ENCODE data around the gene SNN. TPM values are rescaled to one million over a fixed set of nuclear protein-coding genes. Genes with fewer than 3 reads are reported as not detected.

The SNN gene
- polyA plus RNA-seq, 3 donors from 2014 or later, result 2.4 to 11.1 (median 4.9) TPM

GRCh38 chr16:11629071-11630030 lies 38.9 kb upstream of the SNN start:
- DNase-seq, result no peak

DNA sequence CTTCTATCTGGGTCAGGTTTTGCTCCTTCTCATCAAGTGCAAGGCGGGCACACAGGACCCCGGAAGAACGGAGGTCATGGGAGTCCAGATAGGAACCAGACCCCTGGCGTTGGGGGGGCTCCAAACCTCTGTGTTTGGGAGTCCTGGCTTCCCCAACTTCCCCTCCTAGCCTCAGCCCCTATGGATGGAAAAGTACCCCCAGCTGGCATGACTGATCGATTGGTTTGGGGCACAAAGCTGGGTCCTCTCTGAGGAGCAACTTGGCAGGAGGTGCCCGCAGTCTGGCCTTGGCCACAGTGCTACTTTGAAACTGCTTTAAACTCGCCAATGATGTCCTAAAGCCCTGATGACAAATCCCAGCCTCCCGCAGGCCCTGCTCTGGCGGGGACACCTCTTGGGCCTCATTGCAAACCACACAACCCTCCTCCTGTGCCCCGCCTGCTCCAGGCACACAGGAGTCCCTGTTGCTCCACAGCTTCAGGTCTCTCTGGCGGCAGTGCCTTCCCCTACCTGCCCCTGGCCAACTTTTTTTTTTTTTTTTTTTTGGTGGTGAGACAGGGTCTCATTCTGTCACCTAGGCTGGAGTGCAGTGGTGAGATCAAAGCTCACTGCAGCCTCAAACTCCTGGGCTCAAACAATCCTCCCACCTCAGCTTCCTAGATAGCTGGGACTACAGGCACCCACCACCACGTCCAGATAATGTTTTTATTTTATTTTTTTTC lies 38.0 kb upstream of the SNN start:
- no peak for DNase-seq
- Mint-ChIP-seq H3K36me3 (no peaks in the 10 kb centered on the region), H3K27me3 (ENCODE audit: low read depth in 3 of 3) (peaks cover 0 to 3% (median 2%) of the 10 kb centered on the region in 3 donors), H3K4me3 (no peak overlapping the region), H3K4me1 (peaks cover 8 to 24% of the 10 kb centered on the region in 2 donors), H3K27ac (peak overlapping the region in 1 of 6 donors; percentile 31), H3K9me3 (no peaks in the 10 kb centered on the region)

More at GRCh38 chr16:11629071-11630030, 38.9 kb upstream of the SNN start:
- Mint-ChIP-seq H3K9me3 (no peaks in the 10 kb centered on the region), H3K36me3 (no peaks in the 10 kb centered on the region), H3K4me3 (peak overlapping the region in 1 of 5 donors; percentile 12), H3K4me1 (peaks cover 16 to 32% of the 10 kb centered on the region in 2 donors), H3K27me3 (ENCODE audit: low read depth in 3 of 3) (peaks cover 0 to 5% (median 2%) of the 10 kb centered on the region in 3 donors), H3K27ac (peak overlapping the region in 4 of 6 donors; percentile 3 to 73 (median 32))

DNA sequence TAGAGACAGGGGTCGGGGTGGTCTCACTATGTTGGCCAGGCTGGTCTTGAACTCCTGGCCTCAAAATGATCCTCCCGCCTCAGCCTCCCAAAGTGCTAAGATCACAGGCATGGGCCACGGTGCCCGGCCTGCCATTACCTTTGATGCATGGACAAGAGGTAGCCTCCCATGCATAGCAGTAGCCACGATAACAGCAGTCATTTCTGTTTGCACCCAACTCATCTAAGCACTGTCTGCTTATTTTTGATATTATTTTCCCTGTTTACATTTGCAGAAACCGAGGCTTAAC lies 37.5 kb upstream of the SNN start:
- H3K36me3 Mint-ChIP-seq, result no peaks in the 10 kb centered on the region
- H3K27ac Mint-ChIP-seq, result peak overlapping the region in 1 of 6 donors; percentile 31
- no peak for DNase-seq
- H3K4me1 Mint-ChIP-seq, result peaks cover 3 to 19% of the 10 kb centered on the region in 2 donors
- peaks cover 0 to 3% (median 1%) of the 10 kb centered on the region in 3 donors for H3K27me3 Mint-ChIP-seq (ENCODE audit: low read depth in 3 of 3)
- no peak overlapping the region for H3K4me3 Mint-ChIP-seq
- H3K9me3 Mint-ChIP-seq, result no peaks in the 10 kb centered on the region

DNA sequence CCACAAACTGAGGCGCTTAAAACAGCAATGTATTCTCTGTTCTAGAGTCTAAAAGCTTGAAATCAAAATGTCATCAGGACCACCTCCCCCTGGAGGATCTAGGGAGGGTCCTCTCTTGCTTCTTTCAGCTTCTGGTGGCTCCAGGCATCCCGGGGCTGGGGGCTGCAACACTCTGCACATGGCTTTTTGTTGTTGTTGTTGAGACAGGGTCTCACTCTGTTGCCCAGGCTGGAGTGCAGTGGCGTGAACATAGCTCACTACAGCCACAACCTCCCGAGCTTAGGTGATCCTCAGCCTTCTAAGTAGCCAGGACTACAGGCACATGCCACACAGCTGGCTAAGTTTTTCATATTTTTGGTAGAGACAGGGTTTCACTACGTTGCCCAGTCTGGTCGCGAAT lies 37.0 kb upstream of the SNN start:
- H3K4me1 Mint-ChIP-seq, result peaks cover 1 to 19% of the 10 kb centered on the region in 2 donors
- no peaks in the 10 kb centered on the region for H3K9me3 Mint-ChIP-seq
- no peak for DNase-seq
- no peak overlapping the region for H3K27ac Mint-ChIP-seq
- H3K36me3 Mint-ChIP-seq, result no peaks in the 10 kb centered on the region
- H3K27me3 Mint-ChIP-seq (ENCODE audit: low read depth in 3 of 3), result peaks cover 0 to 5% (median 0%) of the 10 kb centered on the region in 3 donors
- no peak overlapping the region for H3K4me3 Mint-ChIP-seq

DNA sequence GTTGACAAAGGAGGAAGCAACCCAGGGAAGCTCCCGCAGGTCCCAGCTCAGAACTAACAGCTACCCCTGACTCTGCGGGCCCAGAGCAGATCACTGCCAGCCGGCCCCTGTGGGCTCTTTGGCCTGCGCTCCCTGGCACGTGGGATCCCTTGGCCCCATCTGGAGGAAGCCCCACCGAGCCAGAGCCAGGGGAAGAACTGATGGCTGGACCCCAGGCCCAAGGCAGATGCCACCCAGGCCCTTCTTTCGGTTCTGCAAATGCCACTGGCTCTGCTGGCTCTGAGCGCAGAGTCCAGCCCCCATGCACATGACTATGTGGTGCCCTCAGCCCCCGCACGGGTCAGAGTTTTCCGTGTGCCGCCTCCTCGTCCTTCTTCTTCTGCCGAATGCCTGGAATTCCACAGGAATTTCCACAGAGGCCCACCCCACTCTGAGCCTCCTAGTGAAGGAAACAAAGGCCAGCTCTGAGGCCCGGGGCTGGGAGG lies 35.8 kb upstream of the SNN start:
- peak overlapping the region in 1 of 6 donors; percentile 24 for H3K27ac Mint-ChIP-seq
- H3K27me3 Mint-ChIP-seq (ENCODE audit: low read depth in 3 of 3), result peaks cover 0 to 3% (median 2%) of the 10 kb centered on the region in 3 donors
- H3K4me1 Mint-ChIP-seq, result peaks cover 1 to 21% of the 10 kb centered on the region in 2 donors
- H3K36me3 Mint-ChIP-seq, result no peaks in the 10 kb centered on the region
- no peaks in the 10 kb centered on the region for H3K9me3 Mint-ChIP-seq
- H3K4me3 Mint-ChIP-seq, result no peak overlapping the region
- DNase-seq, result no peak

GRCh38 chr16:11633113-11633512 lies 35.1 kb upstream of the SNN start:
- Mint-ChIP-seq H3K27ac (peak overlapping the region in 1 of 6 donors; percentile 31), H3K4me1 (peaks cover under 1 to 21% of the 10 kb centered on the region in 2 donors), H3K36me3 (no peaks in the 10 kb centered on the region), H3K27me3 (ENCODE audit: low read depth in 3 of 3) (peaks cover 0 to 3% (median 2%) of the 10 kb centered on the region in 3 donors), H3K4me3 (no peak overlapping the region), H3K9me3 (no peaks in the 10 kb centered on the region)
- no peak for DNase-seq

DNA sequence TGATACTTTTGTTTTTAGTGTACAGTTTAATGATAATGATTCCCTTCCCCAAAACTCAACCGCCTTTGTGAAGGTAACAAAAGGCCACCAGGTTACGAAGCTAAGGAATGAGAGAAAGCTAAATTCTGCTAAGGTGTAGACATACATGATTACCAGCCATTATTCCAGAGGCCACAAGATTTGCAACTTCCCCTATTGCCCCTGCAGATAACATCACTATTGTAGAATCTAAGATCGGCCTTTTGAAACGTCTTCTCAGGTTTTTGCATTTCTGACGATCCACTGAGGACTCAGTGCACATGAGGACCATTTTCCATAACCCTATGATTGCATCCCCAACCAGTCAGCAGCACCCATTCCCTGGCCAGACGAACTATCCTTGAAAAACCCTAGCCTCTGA lies 33.9 kb upstream of the SNN start:
- Mint-ChIP-seq H3K4me3 (no peak overlapping the region), H3K27me3 (ENCODE audit: low read depth in 3 of 3) (peaks cover 0 to 6% (median 5%) of the 10 kb centered on the region in 3 donors), H3K9me3 (no peaks in the 10 kb centered on the region), H3K27ac (peak overlapping the region in 1 of 6 donors; percentile 23), H3K36me3 (no peaks in the 10 kb centered on the region), H3K4me1 (peaks cover 0 to 16% of the 10 kb centered on the region in 2 donors)
- DNase-seq, result no peak

DNA sequence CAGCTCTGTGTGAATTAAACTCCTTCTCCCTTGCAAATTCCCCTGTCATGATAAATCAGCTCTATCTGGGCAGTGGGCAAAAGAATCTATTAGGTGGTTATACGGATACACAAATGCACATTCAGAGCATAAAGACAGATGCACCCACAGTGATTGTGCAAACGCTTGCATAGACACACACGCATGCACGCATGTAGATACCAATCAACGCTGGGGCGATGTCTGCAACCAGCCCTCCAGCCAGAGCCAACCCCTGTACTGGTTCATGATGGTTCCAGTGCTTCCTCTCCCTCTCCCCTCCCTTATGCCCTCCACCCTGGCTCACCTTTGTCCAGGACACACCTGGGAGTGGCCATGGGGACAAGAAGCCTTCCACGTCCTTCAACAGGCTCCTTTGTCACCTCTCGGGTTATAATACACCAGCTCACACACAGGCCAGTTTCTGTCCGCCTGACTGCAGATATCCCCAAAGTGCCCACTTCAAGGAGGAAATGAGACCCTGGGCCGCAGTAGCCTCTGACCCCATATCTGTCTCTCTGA lies 33.1 kb upstream of the SNN start:
- H3K27ac Mint-ChIP-seq, result no peak overlapping the region
- H3K9me3 Mint-ChIP-seq, result no peaks in the 10 kb centered on the region
- H3K36me3 Mint-ChIP-seq, result no peaks in the 10 kb centered on the region
- H3K4me3 Mint-ChIP-seq, result no peak overlapping the region
- peaks cover 0 to 6% (median 5%) of the 10 kb centered on the region in 3 donors for H3K27me3 Mint-ChIP-seq (ENCODE audit: low read depth in 3 of 3)
- DNase-seq, result no peak
- peaks cover 5 to 19% of the 10 kb centered on the region in 2 donors for H3K4me1 Mint-ChIP-seq

GRCh38 chr16:11635679-11636171 lies 32.5 kb upstream of the SNN start:
- Mint-ChIP-seq H3K27me3 (ENCODE audit: low read depth in 3 of 3) (peaks cover 0 to 6% (median 5%) of the 10 kb centered on the region in 3 donors), H3K36me3 (no peaks in the 10 kb centered on the region), H3K4me3 (no peak overlapping the region), H3K4me1 (peaks cover 10 to 24% of the 10 kb centered on the region in 2 donors), H3K27ac (no peak overlapping the region), H3K9me3 (no peaks in the 10 kb centered on the region)
- no peak for DNase-seq

- H3K27me3 Mint-ChIP-seq (ENCODE audit: low read depth in 3 of 3), result peaks cover 0 to 6% (median 5%) of the 10 kb centered on the region in 3 donors
- H3K4me3 Mint-ChIP-seq, result peak overlapping the region in 1 of 5 donors; percentile 29
- no peak overlapping the region for H3K27ac Mint-ChIP-seq
- no peaks in the 10 kb centered on the region for H3K36me3 Mint-ChIP-seq
- no peaks in the 10 kb centered on the region for H3K9me3 Mint-ChIP-seq
- DNase-seq, result no peak
- peaks cover 15 to 29% of the 10 kb centered on the region in 2 donors for H3K4me1 Mint-ChIP-seq
Measured at GRCh38 chr16:11636172-11636721, 32.0 kb upstream of the SNN start.

DNA sequence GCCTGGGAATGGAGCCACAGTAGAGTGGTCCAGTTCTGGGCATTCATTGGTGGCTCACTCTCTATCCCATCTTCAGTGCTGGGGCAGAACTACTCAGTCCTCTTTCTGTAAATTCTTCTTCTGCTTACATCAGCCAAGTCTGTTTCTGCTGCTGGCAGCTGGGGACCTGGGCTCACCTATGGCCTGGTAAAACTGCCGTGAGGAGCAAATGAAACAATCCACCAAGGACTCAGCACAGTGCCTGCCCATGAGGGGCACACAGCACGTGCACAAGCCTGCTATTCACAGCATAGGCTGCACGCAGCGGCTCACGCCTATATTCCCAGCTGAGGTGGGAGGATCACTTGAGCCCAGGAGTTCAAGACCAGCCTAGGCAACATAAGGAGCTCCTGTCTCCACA lies 30.9 kb upstream of the SNN start:
- Mint-ChIP-seq H3K4me3 (no peak overlapping the region), H3K36me3 (no peaks in the 10 kb centered on the region), H3K27me3 (ENCODE audit: low read depth in 3 of 3) (peaks cover 0 to 6% (median 4%) of the 10 kb centered on the region in 3 donors), H3K27ac (no peak overlapping the region), H3K9me3 (no peaks in the 10 kb centered on the region), H3K4me1 (peaks cover 18 to 34% of the 10 kb centered on the region in 2 donors)
- DNase-seq, result no peak

- peaks cover 21 to 34% of the 10 kb centered on the region in 2 donors for H3K4me1 Mint-ChIP-seq
- H3K27ac Mint-ChIP-seq, result peak overlapping the region in 1 of 6 donors; percentile 22
- H3K27me3 Mint-ChIP-seq (ENCODE audit: low read depth in 3 of 3), result peaks cover 0 to 6% (median 4%) of the 10 kb centered on the region in 3 donors
- H3K4me3 Mint-ChIP-seq, result no peak overlapping the region
- no peaks in the 10 kb centered on the region for H3K36me3 Mint-ChIP-seq
- no peaks in the 10 kb centered on the region for H3K9me3 Mint-ChIP-seq
- DNase-seq, result no peak
Measured at GRCh38 chr16:11638140-11638539, 30.1 kb upstream of the SNN start.

GRCh38 chr16:11639008-11639562 lies 29.2 kb upstream of the SNN start:
- Mint-ChIP-seq H3K9me3 (no peaks in the 10 kb centered on the region), H3K4me3 (no peak overlapping the region), H3K27me3 (ENCODE audit: low read depth in 3 of 3) (peaks cover 2 to 6% (median 4%) of the 10 kb centered on the region in 3 donors), H3K4me1 (peaks cover 21 to 29% of the 10 kb centered on the region in 2 donors), H3K36me3 (no peaks in the 10 kb centered on the region), H3K27ac (peak overlapping the region in 5 of 6 donors; percentile 1 to 80 (median 49))
- no peak for DNase-seq

Measured in immature natural killer cell (primary cell).